ENCODE measurements around the gene LEFTY1.

The LEFTY1 gene

DNA sequence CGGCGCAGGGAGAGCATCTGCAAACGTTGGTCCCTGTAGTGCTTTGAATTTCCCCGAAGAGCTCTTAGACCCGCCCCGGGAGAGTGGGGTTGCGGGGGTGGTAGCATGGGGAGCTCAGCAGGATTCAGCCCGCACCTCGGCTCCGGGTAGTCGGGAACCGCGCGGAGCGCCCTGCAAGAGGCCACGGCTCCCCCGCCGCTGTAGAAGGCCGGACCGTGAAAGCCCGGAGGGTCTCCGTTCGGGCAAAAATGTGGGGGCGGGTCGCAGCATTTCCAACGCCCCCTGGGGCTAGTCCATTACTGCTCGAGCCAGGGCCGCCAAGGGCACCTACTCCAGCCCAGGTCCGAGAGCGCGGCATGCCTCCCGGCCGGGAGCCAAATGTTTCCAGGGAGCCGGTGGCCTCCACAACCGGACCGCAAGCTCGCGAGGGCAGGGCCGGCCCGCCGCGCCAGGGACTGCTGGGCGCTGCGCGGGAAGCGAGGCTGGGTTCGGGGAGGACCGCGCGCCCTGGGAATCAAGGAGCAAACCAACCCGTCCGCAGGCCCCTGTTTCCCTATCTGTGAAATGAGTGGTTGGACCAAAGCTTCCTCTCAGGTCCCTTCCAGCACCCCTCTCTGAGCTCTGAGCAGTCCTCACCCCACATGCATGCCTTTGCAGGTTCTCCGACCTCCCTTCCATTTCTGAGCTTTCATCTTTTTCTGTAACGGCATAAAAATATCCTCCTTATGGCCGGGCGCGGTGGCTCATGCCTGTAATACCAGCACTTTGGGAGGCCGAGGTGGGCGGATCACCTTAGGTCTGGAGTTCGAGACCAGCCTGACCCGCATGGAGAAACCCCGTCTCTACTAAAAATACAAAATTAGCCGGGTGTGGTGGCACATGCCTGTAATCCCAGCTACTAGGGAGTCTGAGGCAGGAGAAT is 6.0 kb downstream of the LEFTY1 start:
- H3K27ac ChIP-seq: peak overlapping the region; percentile 0
- no peak for DNase-seq
- no peaks in the 10 kb centered on the region for H3K27me3 ChIP-seq (replicated peaks)
- no peaks in the 10 kb centered on the region for H3K36me3 ChIP-seq (replicated peaks)
- in situ Hi-C loops (cut with HindIII; ENCODE audit: low pct_ligation_motif_present, low sequenced_read_pairs): no loop called here
- peak overlapping the region; percentile 95 for H3K4me3 ChIP-seq (ENCODE audit: low read depth, low read length)
- no peak for TF ChIP-seq CTCF (IDR thresholded peaks at IDR 0.05; ENCODE audit: low read depth, low read length, missing control alignments)

- no peaks in the 10 kb centered on the region for H3K36me3 ChIP-seq (replicated peaks)
- in situ Hi-C loops (cut with HindIII; ENCODE audit: low pct_ligation_motif_present, low sequenced_read_pairs): no loop called here
- peak; percentile 28 for TF ChIP-seq CTCF (IDR thresholded peaks at IDR 0.05; ENCODE audit: low read depth, low read length, missing control alignments)
- DNase-seq: peak; percentile 76
- peak within 1 kb of the TSS; percentile 95 for H3K4me3 ChIP-seq (ENCODE audit: low read depth, low read length)
- H3K27me3 ChIP-seq (replicated peaks): no peaks in the 10 kb centered on the region
- H3K27ac ChIP-seq: peak within 1 kb of the TSS; percentile 11
These were observed 6.8 kb downstream of the LEFTY1 start, which contains the start of gene TMEM63A for GRCh38 chr1:225881959-225882693. Gene TMEM63A (minus strand): TSS chr1:225882380. CDS start chr1:225877580, 4,800 bp downstream.

DNA sequence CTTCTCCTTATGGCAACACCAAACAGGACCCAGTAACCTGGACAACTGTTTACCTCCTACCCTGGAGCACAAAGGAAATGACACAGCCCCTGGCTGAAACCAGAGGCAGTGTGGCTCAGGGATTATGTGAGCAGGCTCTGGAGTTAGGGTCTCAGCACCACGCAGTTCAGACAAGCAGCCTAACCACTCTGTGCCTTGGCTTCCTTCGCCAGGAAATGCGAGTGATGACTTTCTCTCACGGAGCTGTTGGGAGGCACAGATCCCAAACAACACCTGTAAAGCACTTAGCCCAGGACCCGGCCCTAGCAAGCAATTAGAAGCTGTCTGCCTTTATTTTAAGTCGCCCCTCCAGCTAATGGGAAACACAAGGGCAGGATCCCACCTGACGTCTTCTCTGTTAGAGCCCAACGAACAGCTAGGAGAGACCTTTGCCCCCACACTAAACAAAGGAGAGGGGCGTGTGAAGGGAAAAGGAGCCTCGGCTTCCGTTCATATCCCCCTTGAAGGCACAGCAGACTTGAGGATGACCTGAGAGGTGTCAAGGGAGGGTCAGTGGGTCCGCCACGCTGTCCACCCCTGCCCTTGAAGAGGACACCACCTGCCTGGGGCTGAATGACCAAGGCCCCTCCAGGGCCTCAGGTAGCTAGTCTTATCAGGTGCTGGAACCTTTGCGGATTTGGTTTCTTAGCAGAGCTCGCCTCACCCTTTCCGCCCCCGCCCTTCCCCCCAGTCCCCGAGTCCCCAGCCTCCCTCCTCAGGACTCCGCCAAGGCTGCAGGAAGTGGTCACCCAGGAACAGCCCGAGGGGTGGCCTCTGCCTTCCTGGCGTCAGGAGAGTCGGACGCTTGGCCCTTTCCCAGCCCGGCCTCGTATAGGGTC is 7.6 kb downstream of the LEFTY1 start:
- Histone ChIP-seq H3K27me3 (replicated peaks) (no peaks in the 10 kb centered on the region), H3K36me3 (replicated peaks) (peaks cover 2% of the 10 kb centered on the region), H3K4me3 (ENCODE audit: low read depth, low read length) (peak overlapping the region; percentile 95), H3K27ac (peak overlapping the region; percentile 11)
- in situ Hi-C loops (cut with HindIII; ENCODE audit: low pct_ligation_motif_present, low sequenced_read_pairs): no loop called here
- TF ChIP-seq CTCF (IDR thresholded peaks at IDR 0.05; ENCODE audit: low read depth, low read length, missing control alignments): no peak
- no peak for DNase-seq

- Histone ChIP-seq H3K36me3 (replicated peaks) (peaks cover 2% of the 10 kb centered on the region), H3K27ac (peak overlapping the region; percentile 11), H3K27me3 (replicated peaks) (no peaks in the 10 kb centered on the region), H3K4me3 (ENCODE audit: low read depth, low read length) (no peak overlapping the region)
- in situ Hi-C loops (cut with HindIII; ENCODE audit: low pct_ligation_motif_present, low sequenced_read_pairs): no loop called here
- DNase-seq: no peak
- TF ChIP-seq CTCF (IDR thresholded peaks at IDR 0.05; ENCODE audit: low read depth, low read length, missing control alignments): no peak
These were observed 8.3 kb downstream of the LEFTY1 start for GRCh38 chr1:225880636-225881035.

- no peak overlapping the region for H3K27ac ChIP-seq
- no peak for DNase-seq
- H3K36me3 ChIP-seq (replicated peaks): peaks cover 4% of the 10 kb centered on the region
- H3K27me3 ChIP-seq (replicated peaks): no peaks in the 10 kb centered on the region
- in situ Hi-C loops (cut with HindIII; ENCODE audit: low pct_ligation_motif_present, low sequenced_read_pairs): no loop called here
- no peak for TF ChIP-seq CTCF (IDR thresholded peaks at IDR 0.05; ENCODE audit: low read depth, low read length, missing control alignments)
- H3K4me3 ChIP-seq (ENCODE audit: low read depth, low read length): no peak overlapping the region
These were observed 8.7 kb downstream of the LEFTY1 start for GRCh38 chr1:225880222-225880588.
